HepG2 (cell line): ENCODE measurements around the gene SECTM1. TPM values are rescaled to one million over a fixed set of nuclear protein-coding genes. Genes with fewer than 3 reads are reported as not detected.

Source experiments
- ATAC-seq: fragments of 200-7000 bp; cut with Tn5 transposase; 3 replicates; pipeline ENCODE4 v1.9.1; 2020; ENCODE audit warnings: mild to moderate bottlenecking, moderate library complexity
- BruUV-seq: library from RNA; stranded (reverse); fragments of 400-500 nt; replicated peaks from 2 replicates; lab custom pipeline; 2021; lab: Mats Ljungman, UMichigan
- CTCF ChIA-PET: fragments of 300-600 bp; formaldehyde crosslinking; extraction: SDS; loops from one replicate; lab custom pipeline; 2021; ENCODE audit warnings: low total read pairs, inconsistent platforms, low intra/inter-chr PET ratio; lab: Yijun Ruan, JAX
- POLR2A ChIA-PET: fragments of 350-600 bp; sonication (Branson Sonifier 250); formaldehyde crosslinking; loops from one replicate; lab custom pipeline; 2020; ENCODE audit warnings: antibody characterized with exemption, inconsistent platforms; lab: Yijun Ruan, JAX
- DNase-seq: peaks from one replicate; pipeline ENCODE4 v3.0.0-alpha.2; 2015; ENCODE audit warnings: low spot score
- FAIRE-seq: peaks from 3 replicates; lab custom pipeline; 2011; peaks lifted over from hg19 to GRCh38; lab: Jason Lieb, UNC
- H2AFZ ChIP-seq: one replicate; pipeline ENCODE4 v1.6.1; 2011; ENCODE audit warnings: low read length, inconsistent platforms
- H3K27ac ChIP-seq: fragments of 300-600 bp; 3 replicates; pipeline ENCODE4 v1.8.0; 2011; ENCODE audit warnings: mixed run types, mild to moderate bottlenecking, mixed read lengths, low read length, inconsistent platforms; ENCODE audit not compliant: insufficient read depth; ENCODE audit errors: extremely low read length
- H3K27me3 ChIP-seq, 2 experiments: fragments of 200-600 bp in 1 of 2; 2 replicates in 1 of 2; 3 replicates in 1 of 2; pipeline versions ENCODE4 v1.6.0 to v1.8.0; 2011; ENCODE audit warnings: low read length in 2 of 2, mild to moderate bottlenecking in 2 of 2, moderate library complexity in 2 of 2, inconsistent platforms in 1 of 2; ENCODE audit not compliant: insufficient read depth in 2 of 2, control insufficient read depth in 1 of 2
- H3K36me3 ChIP-seq, 2 experiments: fragments of 200-600 bp in 1 of 2; replicated peaks in 1 of 2; 2 replicates in 1 of 2; 3 replicates in 1 of 2; pipeline versions ENCODE4 v1.5.1 to v1.8.0; 2011; ENCODE audit warnings: low read length in 2 of 2, inconsistent platforms in 1 of 2; ENCODE audit not compliant: insufficient read depth in 2 of 2, control insufficient read depth in 1 of 2
- H3K4me1 ChIP-seq: 2 replicates; pipeline ENCODE4 v1.5.1; 2012; ENCODE audit warnings: low read length, inconsistent platforms; ENCODE audit not compliant: insufficient read depth
- H3K4me2 ChIP-seq: 2 replicates; pipeline ENCODE4 v1.6.0; 2011; ENCODE audit warnings: low read depth, low read length, inconsistent platforms
- H3K4me3 ChIP-seq, 3 experiments: fragments of 200-600 bp in 1 of 3; sonication (generic), shearing (Covaris generic) in 1 of 3; replicated peaks in 1 of 3; 2 replicates each; pipeline ENCODE4 v1.5.1; 2011 to 2016; ENCODE audit warnings: low read length in 3 of 3, inconsistent platforms in 2 of 3, low read depth in 2 of 3, mild to moderate bottlenecking in 2 of 3, control low read depth in 1 of 3, mixed read lengths in 1 of 3; ENCODE audit not compliant: insufficient read depth in 1 of 3
- H3K79me2 ChIP-seq: one replicate; pipeline ENCODE4 v1.6.1; 2011; ENCODE audit warnings: low read length, inconsistent platforms; ENCODE audit not compliant: insufficient read depth
- H3K9ac ChIP-seq: 2 replicates; pipeline ENCODE4 v1.6.0; 2011; ENCODE audit warnings: mild to moderate bottlenecking, low read depth, low read length, inconsistent platforms; ENCODE audit not compliant: insufficient read depth
- H3K9me3 ChIP-seq: 2 replicates; pipeline ENCODE4 v1.5.1; 2012; ENCODE audit warnings: mild to moderate bottlenecking, low read length
- H4K20me1 ChIP-seq: 2 replicates; pipeline ENCODE4 v1.6.0; 2011; ENCODE audit warnings: inconsistent platforms, mild to moderate bottlenecking, low read length, moderate library complexity; ENCODE audit not compliant: insufficient read depth
- CREBL2 ChIP-seq: sonication (generic); formaldehyde crosslinking; IDR thresholded peaks from 2 replicates; pipeline ENCODE4 v1.8.1; 2023; ENCODE audit warnings: missing genetic modification reagents, mild to moderate bottlenecking, borderline replicate concordance
- JARID2 ChIP-seq: sonication (generic); formaldehyde crosslinking; IDR thresholded peaks from 2 replicates; pipeline ENCODE4 v1.8.1; 2023; ENCODE audit warnings: missing genetic modification reagents, inconsistent platforms; ENCODE audit not compliant: insufficient replicate concordance
- KAT2B ChIP-seq: fragments of 150-350 bp; IDR thresholded peaks from 2 replicates; pipeline ENCODE4 v1.6.1; 2014; ENCODE audit warnings: low read depth, low read length, borderline replicate concordance
- SIX4 ChIP-seq: sonication (generic); formaldehyde crosslinking; IDR thresholded peaks from 2 replicates; pipeline ENCODE4 v1.4.0; 2020; ENCODE audit warnings: missing genetic modification reagents
- ZBTB39 ChIP-seq: sonication (generic); formaldehyde crosslinking; IDR thresholded peaks from 2 replicates; pipeline ENCODE4 v1.5.0; 2020; ENCODE audit warnings: missing genetic modification reagents
- ZNF530 ChIP-seq: sonication (generic); formaldehyde crosslinking; IDR thresholded peaks from 2 replicates; pipeline ENCODE4 v1.5.0; 2020; ENCODE audit warnings: low read depth, mild to moderate bottlenecking, missing genetic modification reagents
- ZNF556 ChIP-seq: sonication (generic); formaldehyde crosslinking; IDR thresholded peaks from 2 replicates; pipeline ENCODE4 v1.4.0; 2020; ENCODE audit warnings: mild to moderate bottlenecking, missing genetic modification reagents, borderline replicate concordance
- WGBS: methylation state at CpG from one replicate; pipeline ENCODE4 v1.1.6; 2017; ENCODE audit warnings: low lambda C conversion rate; 5-methylcytosine and 5-hydroxymethylcytosine counted together
- in situ Hi-C: cut with HindIII; loops from 2 replicates; pipeline ENCODE4 v1.10.0; 2017; ENCODE audit warnings: low pct_unique_long_range_greater_than_20kb; ENCODE audit not compliant: extremely low pct_ligation_motif_present
- intact Hi-C: fragments of 100-400 bp; cut with micrococcal nuclease; formaldehyde crosslinking; loops from one replicate; pipeline ENCODE4 v1.10.0; 2022; ENCODE audit not compliant: unreplicated experiment
- polyA plus RNA-seq, 8 experiments: library from polyadenylated mRNA; depleted of rRNA in 3 of 8; stranded (reverse) in 7 of 8; unstranded in 1 of 8; fragments of >200 nt; fragmentation: Illumina TruSeq in 4 of 8; extraction: Trizol in 4 of 8; gene quantifications; 2 replicates each; pipeline versions ENCODE4 v1.2.1 to v1.2.3, GENCODE V29; 2011 to 2016; ENCODE audit warnings: low read depth in 4 of 8, missing spikeins in 1 of 8, mixed read lengths in 1 of 8; ENCODE audit not compliant: insufficient read depth in 1 of 8
- total RNA-seq, 5 experiments: library from RNA; depleted of rRNA; stranded (reverse); fragments of >200 nt; fragmentation: Illumina TruSeq; extraction: Trizol; gene quantifications; 2 replicates each; pipeline ENCODE4 v1.2.3, GENCODE V29; 2016; ENCODE audit warnings: low read depth in 1 of 5

SECTM1 gene
- total and polyA plus RNA-seq, 2 of the 13 experiments (the other 11 are each of a cell fraction or from before 2014, with no cell fraction given): 3.5 to 5.3 TPM

GRCh38 chr17:82310877-82311276 is 22.7 kb downstream of the SECTM1 start:
- no TSS peak for BruUV-seq
- no peaks in the 10 kb centered on the region for H3K79me2 ChIP-seq
- ChIA-PET POLR2A (interaction anchor here (2.9 kb wide), 1 partner anchor 12 kb away, joined by 24 read pairs; no protein-coding TSS in a partner anchor), CTCF (no interaction called here)
- H3K4me3 ChIP-seq: no peak overlapping the region
- FAIRE-seq (no peak), ATAC-seq (no peak; the same call in 2 of the 3 replicates), DNase-seq (no peak)
- H2AFZ ChIP-seq: no peak overlapping the region
- H4K20me1 ChIP-seq: no peaks in the 10 kb centered on the region
- in situ Hi-C loops (no loop called here), intact Hi-C loops (no loop called here)
- WGBS: 95% methylated on average over 12 of the region's 21 CpGs
- H3K4me2 ChIP-seq: no peak overlapping the region
- H3K4me1 ChIP-seq: peaks cover 29% of the 10 kb centered on the region
- H3K27ac ChIP-seq: no peak overlapping the region
- no peaks in the 10 kb centered on the region for H3K9me3 ChIP-seq
- H3K27me3 ChIP-seq: no peaks in the 10 kb centered on the region
- H3K36me3 ChIP-seq: no peaks in the 10 kb centered on the region
- H3K9ac ChIP-seq: no peak overlapping the region
- no peak for TF ChIP-seq ZNF530 (CRISPR knock-in tag)
- TF ChIP-seq ZBTB39 (CRISPR knock-in tag): 0 out of 2 replicates have a peak, but pooled peaks have one; percentile 26
- no peak for TF ChIP-seq SIX4 (CRISPR knock-in tag)
- TF ChIP-seq ZNF556 (CRISPR knock-in tag): 0 out of 2 replicates have a peak, but pooled peaks have one; percentile 5
- no peak for TF ChIP-seq JARID2 (CRISPR knock-in tag)
- TF ChIP-seq KAT2B: no peak
- no peak for TF ChIP-seq CREBL2 (CRISPR knock-in tag)
- TF ChIP-seq, all 625 proteins: peak for 2
